ENCODE data around the gene NFILZ.

DNA sequence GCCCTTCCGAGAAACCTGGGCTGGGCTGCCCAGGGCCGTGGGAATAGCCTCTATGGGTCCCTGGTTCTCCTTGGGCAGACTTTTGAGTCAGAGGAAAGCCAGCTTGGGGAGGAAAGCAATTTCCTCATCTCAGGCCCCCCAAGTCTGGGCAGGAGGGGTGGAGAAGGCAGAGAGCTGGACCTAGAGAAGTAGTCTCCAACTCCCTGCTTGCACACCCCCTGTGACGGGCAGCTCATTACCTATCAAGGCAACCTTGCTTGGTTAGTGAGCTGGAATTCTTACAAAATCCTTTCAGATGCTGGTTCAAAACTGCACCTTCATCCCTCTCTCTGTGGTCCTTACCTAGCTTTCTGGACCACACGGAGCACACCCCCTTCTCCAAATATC lies 34.2 kb downstream of the NFILZ start:
- TF ChIP-seq CTCF (IDR thresholded peaks at IDR 0.05 in 8 of 11, conservative IDR thresholded peaks at IDR 0.05 in 3 of 11) (no peak), POLR2A (IDR thresholded peaks at IDR 0.05) (no peak), POLR2AphosphoS5 (IDR thresholded peaks at IDR 0.05) (no peak)
